AG10803 (cell line): Measurements from ENCODE around the gene WNT3A.

Experiments used
- DNase-seq: peaks from one replicate; pipeline ENCODE4 v3.0.0; 2010; ENCODE audit warnings: low read depth
- H3K4me3 ChIP-seq: 2 replicates; pipeline ENCODE4 v1.5.1; 2011; ENCODE audit warnings: mild to moderate bottlenecking, low read length, control low read depth
- TF ChIP-seq, protein P1 (sequence below): conservative IDR thresholded peaks from 2 replicates; pipeline ENCODE4 v1.5.1; 2011; ENCODE audit warnings: mild to moderate bottlenecking, low read length, control low read depth, inconsistent platforms

The WNT3A gene

DNA sequence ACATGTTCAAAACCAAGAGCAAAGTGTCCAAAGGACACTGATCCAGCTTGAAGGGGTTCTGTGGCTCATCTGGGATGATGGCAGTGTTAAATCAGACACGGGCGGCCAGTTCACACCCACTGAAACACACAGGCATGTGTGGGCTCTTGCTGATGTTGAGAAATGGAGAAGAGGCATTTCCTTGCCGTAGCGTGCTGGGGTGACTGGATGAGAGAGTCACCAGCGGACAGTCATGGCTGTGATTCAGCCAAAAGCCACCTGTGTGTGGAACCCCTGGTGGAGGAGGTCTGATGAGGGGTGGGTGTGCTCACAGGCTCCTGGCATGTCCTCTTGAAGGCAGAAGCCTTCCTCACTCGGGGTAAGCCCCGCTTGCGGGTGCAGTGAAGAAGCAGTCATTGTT lies 89.1 kb downstream of the WNT3A start:
- no peak overlapping the region for H3K4me3 ChIP-seq
- no peak for DNase-seq
- TF ChIP-seq, protein P1, sequence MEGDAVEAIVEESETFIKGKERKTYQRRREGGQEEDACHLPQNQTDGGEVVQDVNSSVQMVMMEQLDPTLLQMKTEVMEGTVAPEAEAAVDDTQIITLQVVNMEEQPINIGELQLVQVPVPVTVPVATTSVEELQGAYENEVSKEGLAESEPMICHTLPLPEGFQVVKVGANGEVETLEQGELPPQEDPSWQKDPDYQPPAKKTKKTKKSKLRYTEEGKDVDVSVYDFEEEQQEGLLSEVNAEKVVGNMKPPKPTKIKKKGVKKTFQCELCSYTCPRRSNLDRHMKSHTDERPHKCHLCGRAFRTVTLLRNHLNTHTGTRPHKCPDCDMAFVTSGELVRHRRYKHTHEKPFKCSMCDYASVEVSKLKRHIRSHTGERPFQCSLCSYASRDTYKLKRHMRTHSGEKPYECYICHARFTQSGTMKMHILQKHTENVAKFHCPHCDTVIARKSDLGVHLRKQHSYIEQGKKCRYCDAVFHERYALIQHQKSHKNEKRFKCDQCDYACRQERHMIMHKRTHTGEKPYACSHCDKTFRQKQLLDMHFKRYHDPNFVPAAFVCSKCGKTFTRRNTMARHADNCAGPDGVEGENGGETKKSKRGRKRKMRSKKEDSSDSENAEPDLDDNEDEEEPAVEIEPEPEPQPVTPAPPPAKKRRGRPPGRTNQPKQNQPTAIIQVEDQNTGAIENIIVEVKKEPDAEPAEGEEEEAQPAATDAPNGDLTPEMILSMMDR = no peak

GRCh38 chr1:228096416-228097332 lies 89.9 kb downstream of the WNT3A start:
- TF ChIP-seq, protein P1 = no peak
- no peak for DNase-seq
- H3K4me3 ChIP-seq = no peak overlapping the region

DNA sequence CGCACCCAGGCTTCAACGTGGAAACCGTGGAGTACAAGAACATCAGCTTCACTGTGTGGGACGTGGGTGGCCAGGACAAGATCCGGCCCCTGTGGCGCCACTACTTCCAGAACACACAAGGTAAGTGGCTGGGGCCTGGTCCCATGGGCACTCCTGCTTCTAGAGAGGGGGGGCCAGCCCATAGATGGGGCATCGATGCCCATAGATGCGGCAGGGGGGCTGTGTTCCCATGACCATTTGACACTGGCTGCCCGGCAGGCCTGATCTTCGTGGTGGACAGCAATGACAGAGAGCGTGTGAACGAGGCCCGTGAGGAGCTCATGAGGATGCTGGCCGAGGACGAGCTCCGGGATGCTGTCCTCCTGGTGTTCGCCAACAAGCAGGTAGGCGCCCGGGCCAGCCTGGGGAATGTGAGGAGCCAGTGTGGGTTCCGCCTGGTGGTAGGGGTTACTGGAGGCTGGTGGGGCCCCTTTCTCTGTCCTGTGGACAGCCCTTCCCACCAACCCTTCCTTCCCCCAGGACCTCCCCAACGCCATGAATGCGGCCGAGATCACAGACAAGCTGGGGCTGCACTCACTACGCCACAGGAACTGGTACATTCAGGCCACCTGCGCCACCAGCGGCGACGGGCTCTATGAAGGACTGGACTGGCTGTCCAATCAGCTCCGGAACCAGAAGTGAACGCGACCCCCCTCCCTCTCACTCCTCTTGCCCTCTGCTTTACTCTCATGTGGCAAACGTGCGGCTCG lies 90.7 kb downstream of the WNT3A start:
- H3K4me3 ChIP-seq = no peak overlapping the region
- DNase-seq = no peak
- TF ChIP-seq, protein P1 = no peak

GRCh38 chr1:228098323-228098931 lies 91.6 kb downstream of the WNT3A start:
- TF ChIP-seq, protein P1 = no peak
- DNase-seq = no peak
- H3K4me3 ChIP-seq = no peak overlapping the region

DNA sequence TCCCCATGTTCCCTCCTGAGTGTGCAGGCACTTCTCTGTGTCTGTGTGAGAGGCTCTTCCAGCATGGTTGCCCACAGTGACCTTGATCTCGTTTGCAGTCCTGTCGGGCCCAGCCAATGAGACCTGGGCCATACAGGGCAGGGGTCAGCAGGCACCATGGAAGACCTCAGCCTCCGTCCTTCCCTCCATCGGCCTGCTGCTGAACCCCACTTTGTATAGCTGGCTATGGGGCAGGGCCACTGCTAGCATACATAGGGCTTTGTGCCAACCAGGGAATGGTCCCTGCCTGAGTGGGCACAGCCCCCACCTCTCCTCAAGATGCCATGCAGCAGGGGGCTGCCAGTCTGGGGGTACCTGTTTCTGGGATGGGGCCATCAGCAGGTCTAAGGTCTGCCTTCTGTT lies 92.5 kb downstream of the WNT3A start:
- DNase-seq = no peak
- no peak overlapping the region for H3K4me3 ChIP-seq
- TF ChIP-seq, protein P1 = no peak

DNA sequence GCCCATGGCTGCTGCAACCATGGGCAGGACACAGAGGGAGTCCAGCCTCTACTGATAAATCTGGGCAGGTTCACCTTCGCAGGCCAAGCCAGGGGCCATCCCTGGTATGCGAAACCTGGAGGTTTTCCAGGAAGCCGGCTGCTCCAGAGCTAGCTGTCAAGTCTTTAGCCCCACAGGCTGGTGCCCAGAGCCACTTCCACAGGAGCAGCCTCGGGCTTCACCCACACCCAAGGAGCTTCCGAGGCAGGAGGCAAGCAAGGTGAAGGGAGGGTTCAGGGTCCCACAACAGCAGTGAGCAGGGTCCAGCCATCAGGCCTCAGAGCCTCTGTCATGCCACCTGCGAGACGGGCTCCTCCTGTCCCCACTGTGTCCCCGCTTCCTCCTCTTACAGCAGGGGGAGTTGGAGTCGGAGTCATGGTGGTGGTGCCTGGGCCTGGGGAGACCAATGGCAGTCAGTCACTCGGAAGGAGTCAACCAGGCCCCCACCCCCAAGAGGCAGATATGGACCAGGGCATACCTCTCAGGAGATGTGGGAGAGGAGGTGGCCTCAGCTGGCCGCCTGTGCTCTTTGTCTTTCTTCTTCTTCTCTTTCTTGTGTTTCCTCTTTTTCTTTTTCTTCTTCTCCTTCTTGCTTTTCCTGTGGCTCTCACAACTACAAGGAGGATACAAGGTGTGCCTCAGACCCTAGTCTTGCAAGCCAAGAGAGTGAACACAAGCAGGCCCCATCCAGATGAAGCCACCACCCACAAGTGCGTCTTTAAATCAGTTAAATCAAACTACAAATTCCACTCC lies 94.2 kb downstream of the WNT3A start:
- TF ChIP-seq, protein P1 = no peak
- peak overlapping the region; percentile 12; the same call in 1 of the 2 replicates for H3K4me3 ChIP-seq
- no peak for DNase-seq
